Stomach smooth muscle (tissue), 2 donors: Measurements from ENCODE around the gene APEH.

ENCODE experiments used
- H3K27ac ChIP-seq: one replicate; pipeline ENCODE4 v1.7.0; 2013; ENCODE audit warnings: mild to moderate bottlenecking, low read length, inconsistent platforms
- H3K27me3 ChIP-seq, 2 donors: one replicate each; pipeline ENCODE4 v1.7.0; 2013; ENCODE audit warnings: low read length in 2 of 2; ENCODE audit not compliant: insufficient read depth in 2 of 2, control insufficient read depth in 1 of 2
- H3K36me3 ChIP-seq, 2 donors: one replicate each; pipeline ENCODE4 v1.7.0; 2013; ENCODE audit warnings: low read length in 2 of 2; ENCODE audit not compliant: control insufficient read depth in 2 of 2, insufficient read depth in 2 of 2
- H3K4me1 ChIP-seq: one replicate; pipeline ENCODE4 v1.7.0; 2013; ENCODE audit warnings: low read length; ENCODE audit not compliant: control insufficient read depth, insufficient read depth
- H3K4me3 ChIP-seq, 2 donors: one replicate each; pipeline ENCODE4 v1.7.0; 2013; ENCODE audit warnings: low read length in 2 of 2
- H3K9ac ChIP-seq, 2 donors: one replicate each; pipeline ENCODE4 v1.7.0; 2013; ENCODE audit warnings: low read length in 2 of 2, mild to moderate bottlenecking in 1 of 2
- H3K9me3 ChIP-seq, 2 donors: one replicate each; pipeline ENCODE4 v1.7.0; 2013; ENCODE audit warnings: low read length in 2 of 2; ENCODE audit not compliant: control insufficient read depth in 2 of 2
- donor health status: healthy.
- donor health status: Pancreatic carcinoma.

Gene APEH

GRCh38 chr3:49729966-49730609 lies 55.9 kb downstream of the APEH start:
- no peak overlapping the region for H3K9ac ChIP-seq
- H3K4me3 ChIP-seq = no peak overlapping the region
- H3K27me3 ChIP-seq = no peaks in the 10 kb centered on the region
- peaks cover 38 to 46% of the 10 kb centered on the region in 2 donors for H3K36me3 ChIP-seq
- H3K4me1 ChIP-seq = peaks cover under 1% of the 10 kb centered on the region
- H3K27ac ChIP-seq = no peak overlapping the region
- H3K9me3 ChIP-seq = no peaks in the 10 kb centered on the region

- Histone ChIP-seq H3K27ac (no peak overlapping the region), H3K9ac (no peak overlapping the region), H3K9me3 (no peaks in the 10 kb centered on the region), H3K4me3 (no peak overlapping the region), H3K4me1 (no peaks in the 10 kb centered on the region), H3K36me3 (peaks cover 34 to 46% of the 10 kb centered on the region in 2 donors), H3K27me3 (no peaks in the 10 kb centered on the region)
Observed at GRCh38 chr3:49732597-49732996, 58.4 kb downstream of the APEH start.

GRCh38 chr3:49733551-49733950 lies 59.4 kb downstream of the APEH start:
- no peak overlapping the region for H3K27ac ChIP-seq
- H3K27me3 ChIP-seq = no peaks in the 10 kb centered on the region
- H3K4me1 ChIP-seq = no peaks in the 10 kb centered on the region
- H3K36me3 ChIP-seq = peaks cover 37 to 48% of the 10 kb centered on the region in 2 donors
- no peak overlapping the region for H3K9ac ChIP-seq
- H3K4me3 ChIP-seq = no peak overlapping the region
- no peaks in the 10 kb centered on the region for H3K9me3 ChIP-seq
